Tibial nerve (tissue), 4 donors: Measurements from ENCODE around the gene PLXNA1. TPM values are rescaled to one million over a fixed set of nuclear protein-coding genes. Genes with fewer than 3 reads are reported as not detected.

Experiments used
- DNase-seq, 2 donors: peaks; one replicate each; pipeline ENCODE4 v3.0.0-alpha.2; 2019; ENCODE audit warnings: low spot score in 2 of 2
- H3K27ac ChIP-seq, 4 donors: fragments of 200-600 bp; sonication (generic) in 3 of 4; one replicate each; pipeline ENCODE4 v1.5.1; 2017 to 2019; ENCODE audit warnings: mild to moderate bottlenecking in 1 of 4
- H3K27me3 ChIP-seq, 2 donors: fragments of 200-600 bp; sonication (generic) in 1 of 2; one replicate each; pipeline versions ENCODE4 v1.5.1 to v1.6.0; 2017 to 2019
- H3K36me3 ChIP-seq, 3 donors: fragments of 200-600 bp; sonication (generic); one replicate each; pipeline ENCODE4 v1.5.1; 2018 to 2019
- H3K4me1 ChIP-seq, 4 donors: fragments of 200-600 bp; sonication (generic) in 3 of 4; one replicate each; pipeline ENCODE4 v1.5.1; 2017 to 2019
- H3K4me3 ChIP-seq, 4 donors: fragments of 200-600 bp; sonication (generic) in 3 of 4; one replicate each; pipeline ENCODE4 v1.5.1; 2017 to 2019; ENCODE audit warnings: mild to moderate bottlenecking in 1 of 4, moderate library complexity in 1 of 4
- H3K9me3 ChIP-seq, 4 donors: fragments of 200-600 bp; sonication (generic) in 3 of 4; one replicate each; pipeline ENCODE4 v1.5.1; 2017 to 2019
- EP300 ChIP-seq, 2 donors: sonication (generic); formaldehyde crosslinking; IDR thresholded peaks; one replicate each; pipeline ENCODE4 v1.6.1; 2017; ENCODE audit warnings: antibody characterized with exemption in 2 of 2, mild to moderate bottlenecking in 1 of 2
- POLR2A ChIP-seq, 2 donors: fragments of 450-650 bp; IDR thresholded peaks; one replicate each; pipeline ENCODE4 v1.6.1; 2017; ENCODE audit warnings: antibody characterized with exemption in 2 of 2, mild to moderate bottlenecking in 2 of 2, moderate library complexity in 2 of 2
- WGBS, 2 donors: methylation state at CpG; one replicate each; pipeline ENCODE4 v1.1.5; 2018; 5-methylcytosine and 5-hydroxymethylcytosine counted together
- total RNA-seq, 4 donors: library from RNA; depleted of rRNA; stranded (reverse); fragments of >200 nt; gene quantifications; one replicate each; pipeline ENCODE4 v1.1.0, GENCODE V29; 2016
- TF ChIP-seq, protein P1 (sequence below), 5 experiments: fragments of 200-600 bp in 3 of 5; fragments of 450-650 bp in 2 of 5; sonication (generic) in 3 of 5; IDR thresholded peaks; one replicate each; pipeline ENCODE4 v1.5.1; 2016 to 2019; ENCODE audit warnings: antibody characterized with exemption in 5 of 5, mild to moderate bottlenecking in 3 of 5, moderate library complexity in 2 of 5

Gene PLXNA1
- total RNA-seq, 4 donors from 2014 or later = 39.1 to 51.3 (median 39.9) TPM

DNA sequence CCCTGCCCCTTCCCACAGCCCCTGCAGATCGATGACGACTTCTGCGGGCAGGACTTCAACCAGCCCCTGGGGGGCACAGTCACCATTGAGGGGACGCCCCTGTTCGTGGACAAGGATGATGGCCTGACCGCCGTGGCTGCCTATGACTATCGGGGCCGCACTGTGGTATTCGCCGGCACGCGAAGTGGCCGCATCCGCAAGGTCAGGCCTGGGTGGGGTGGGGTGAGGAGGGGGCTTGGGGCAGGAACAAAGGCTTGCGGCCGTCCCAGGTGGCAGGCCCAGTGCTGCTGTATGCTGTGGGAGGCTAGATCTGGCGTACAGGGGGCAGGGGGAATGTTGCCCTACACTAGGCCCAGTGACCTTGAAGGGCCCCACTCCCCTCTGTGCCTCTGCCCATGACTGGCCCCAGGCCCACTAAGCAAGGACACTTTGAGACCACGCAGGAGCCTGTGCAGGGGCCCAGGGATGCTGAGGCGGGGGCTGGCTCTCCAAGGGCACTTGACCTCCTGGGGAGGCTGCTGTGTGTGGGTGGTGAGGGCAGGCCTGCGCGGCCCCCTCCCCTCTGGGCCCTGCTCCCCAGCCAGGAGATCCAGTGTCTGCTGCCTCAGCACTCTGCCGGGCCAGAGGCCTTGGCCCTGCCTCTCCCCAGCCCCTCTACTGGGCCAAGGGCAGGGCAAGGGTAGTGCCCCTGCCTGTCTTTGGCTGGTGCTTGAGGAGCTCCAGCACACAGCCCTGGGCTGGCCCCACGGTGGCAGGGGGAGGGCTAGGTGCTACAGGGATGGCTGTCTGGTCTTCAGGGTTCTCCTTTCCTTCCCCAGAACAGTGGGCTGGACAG, 8.7 kb downstream of the PLXNA1 start:
- H3K36me3 ChIP-seq = peaks cover 0 to 39% (median 0%) of the 10 kb centered on the region in 3 donors
- H3K4me1 ChIP-seq = peaks cover 0 to 82% (median 28%) of the 10 kb centered on the region in 4 donors
- TF ChIP-seq POLR2A (IDR thresholded peaks at IDR 0.05) (no peak), EP300 (IDR thresholded peaks at IDR 0.05) (no peak)
- TF ChIP-seq, protein P1, sequence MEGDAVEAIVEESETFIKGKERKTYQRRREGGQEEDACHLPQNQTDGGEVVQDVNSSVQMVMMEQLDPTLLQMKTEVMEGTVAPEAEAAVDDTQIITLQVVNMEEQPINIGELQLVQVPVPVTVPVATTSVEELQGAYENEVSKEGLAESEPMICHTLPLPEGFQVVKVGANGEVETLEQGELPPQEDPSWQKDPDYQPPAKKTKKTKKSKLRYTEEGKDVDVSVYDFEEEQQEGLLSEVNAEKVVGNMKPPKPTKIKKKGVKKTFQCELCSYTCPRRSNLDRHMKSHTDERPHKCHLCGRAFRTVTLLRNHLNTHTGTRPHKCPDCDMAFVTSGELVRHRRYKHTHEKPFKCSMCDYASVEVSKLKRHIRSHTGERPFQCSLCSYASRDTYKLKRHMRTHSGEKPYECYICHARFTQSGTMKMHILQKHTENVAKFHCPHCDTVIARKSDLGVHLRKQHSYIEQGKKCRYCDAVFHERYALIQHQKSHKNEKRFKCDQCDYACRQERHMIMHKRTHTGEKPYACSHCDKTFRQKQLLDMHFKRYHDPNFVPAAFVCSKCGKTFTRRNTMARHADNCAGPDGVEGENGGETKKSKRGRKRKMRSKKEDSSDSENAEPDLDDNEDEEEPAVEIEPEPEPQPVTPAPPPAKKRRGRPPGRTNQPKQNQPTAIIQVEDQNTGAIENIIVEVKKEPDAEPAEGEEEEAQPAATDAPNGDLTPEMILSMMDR (IDR thresholded peaks at IDR 0.05) = no peak
- DNase-seq = no peak
- no peaks in the 10 kb centered on the region for H3K27me3 ChIP-seq
- H3K27ac ChIP-seq = peak overlapping the region in 2 of 4 donors; percentile 68 to 71
- 63 to 72% methylated on average over 7 to 23 of the region's 24 CpGs for WGBS, 2 donors
- no peaks in the 10 kb centered on the region for H3K9me3 ChIP-seq
- H3K4me3 ChIP-seq = no peak overlapping the region

DNA sequence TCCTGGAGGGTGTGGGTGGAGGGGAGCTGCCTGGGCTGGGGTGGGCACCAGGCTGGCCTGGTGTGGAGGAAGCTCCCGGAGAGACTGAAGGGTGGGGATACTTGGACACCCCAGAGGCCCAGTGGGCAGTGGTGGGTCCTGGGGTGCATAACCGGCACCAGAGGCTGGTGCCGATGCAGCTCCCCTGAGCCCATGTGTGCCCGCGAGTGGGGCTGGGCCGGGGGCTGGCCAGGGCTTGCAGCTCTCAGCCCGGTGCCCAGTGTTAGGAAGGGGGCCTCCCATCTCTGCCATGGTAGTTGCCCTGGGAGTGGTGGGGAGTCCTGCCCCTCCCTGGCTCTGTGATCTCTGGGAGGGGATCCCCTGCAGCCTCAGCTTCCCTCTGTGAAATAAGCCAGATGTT, 9.3 kb downstream of the PLXNA1 start:
- H3K9me3 ChIP-seq = no peaks in the 10 kb centered on the region
- peaks cover 0 to 82% (median 28%) of the 10 kb centered on the region in 4 donors for H3K4me1 ChIP-seq
- TF ChIP-seq, protein P1 (IDR thresholded peaks at IDR 0.05) = no peak
- no peak for DNase-seq
- H3K27me3 ChIP-seq = no peaks in the 10 kb centered on the region
- no peak overlapping the region for H3K4me3 ChIP-seq
- peak overlapping the region in 2 of 4 donors; percentile 68 to 71 for H3K27ac ChIP-seq
- WGBS, 2 donors = 84 to 100% methylated on average over 2 to 6 of the region's 7 CpGs
- H3K36me3 ChIP-seq = peaks cover 0 to 41% (median 0%) of the 10 kb centered on the region in 3 donors

DNA sequence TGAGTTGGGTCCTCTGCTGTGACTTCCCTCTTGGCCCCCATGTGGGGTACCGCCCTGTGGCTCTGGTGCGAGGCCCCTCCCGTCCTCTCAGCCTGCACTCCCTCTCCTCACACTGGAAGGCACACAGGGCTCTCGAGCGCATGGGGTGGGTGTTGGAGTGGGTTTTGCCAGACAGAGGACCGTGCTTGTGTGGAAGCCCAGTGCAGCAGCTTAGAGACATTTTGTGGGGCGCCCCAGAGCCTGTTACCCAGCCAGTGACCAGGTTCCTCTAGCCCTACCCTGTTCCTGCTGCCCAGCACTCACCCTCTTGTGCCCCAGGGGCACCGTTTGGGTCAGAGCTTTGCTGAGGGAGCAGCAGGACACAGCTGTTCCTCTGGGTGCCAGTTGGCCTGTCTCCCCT, 9.9 kb downstream of the PLXNA1 start:
- H3K4me1 ChIP-seq = peaks cover 0 to 81% (median 28%) of the 10 kb centered on the region in 4 donors
- H3K27me3 ChIP-seq = no peaks in the 10 kb centered on the region
- DNase-seq = no peak
- peak overlapping the region in 2 of 4 donors; percentile 68 to 71 for H3K27ac ChIP-seq
- no peak for TF ChIP-seq EP300 (IDR thresholded peaks at IDR 0.05)
- no peak for TF ChIP-seq POLR2A (IDR thresholded peaks at IDR 0.05)
- TF ChIP-seq, protein P1 (IDR thresholded peaks at IDR 0.05) = no peak
- no peak overlapping the region for H3K4me3 ChIP-seq
- peaks cover 0 to 45% (median 0%) of the 10 kb centered on the region in 3 donors for H3K36me3 ChIP-seq
- 72 to 92% methylated on average over 6 to 8 of the region's 8 CpGs for WGBS, 2 donors
- H3K9me3 ChIP-seq = no peaks in the 10 kb centered on the region

DNA sequence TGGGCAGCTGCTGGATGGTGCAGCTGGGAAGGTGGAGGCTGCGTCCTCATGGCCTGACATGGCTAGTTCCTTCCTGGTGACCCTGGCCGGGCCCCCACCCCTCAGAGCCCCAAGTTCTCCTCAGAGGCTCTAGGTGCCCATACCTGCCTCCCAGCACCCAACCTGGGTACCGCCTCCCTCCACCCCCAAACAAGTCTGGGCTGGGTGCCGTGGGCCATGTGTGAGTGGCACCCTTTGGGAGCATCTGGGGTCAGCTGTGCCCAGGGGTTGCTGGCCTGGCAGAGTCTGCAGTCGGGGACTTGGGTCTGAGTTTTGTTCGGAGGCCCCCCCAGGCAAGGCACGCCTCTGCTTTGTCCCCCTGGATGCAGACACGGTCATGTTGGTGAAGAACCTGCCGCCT, 10.5 kb downstream of the PLXNA1 start:
- TF ChIP-seq EP300 (IDR thresholded peaks at IDR 0.05) = no peak
- TF ChIP-seq, protein P1 (IDR thresholded peaks at IDR 0.05) = no peak
- no peak for TF ChIP-seq POLR2A (IDR thresholded peaks at IDR 0.05)
- WGBS, 2 donors = 94 to 95% methylated on average over 7 to 9 of the region's 9 CpGs
- no peak for DNase-seq
- Histone ChIP-seq H3K4me1 (peaks cover 0 to 77% (median 28%) of the 10 kb centered on the region in 4 donors), H3K27ac (peak overlapping the region in 2 of 4 donors; percentile 68 to 71), H3K27me3 (no peaks in the 10 kb centered on the region), H3K4me3 (no peak overlapping the region), H3K36me3 (peaks cover 0 to 40% (median 0%) of the 10 kb centered on the region in 3 donors), H3K9me3 (no peaks in the 10 kb centered on the region)

DNA sequence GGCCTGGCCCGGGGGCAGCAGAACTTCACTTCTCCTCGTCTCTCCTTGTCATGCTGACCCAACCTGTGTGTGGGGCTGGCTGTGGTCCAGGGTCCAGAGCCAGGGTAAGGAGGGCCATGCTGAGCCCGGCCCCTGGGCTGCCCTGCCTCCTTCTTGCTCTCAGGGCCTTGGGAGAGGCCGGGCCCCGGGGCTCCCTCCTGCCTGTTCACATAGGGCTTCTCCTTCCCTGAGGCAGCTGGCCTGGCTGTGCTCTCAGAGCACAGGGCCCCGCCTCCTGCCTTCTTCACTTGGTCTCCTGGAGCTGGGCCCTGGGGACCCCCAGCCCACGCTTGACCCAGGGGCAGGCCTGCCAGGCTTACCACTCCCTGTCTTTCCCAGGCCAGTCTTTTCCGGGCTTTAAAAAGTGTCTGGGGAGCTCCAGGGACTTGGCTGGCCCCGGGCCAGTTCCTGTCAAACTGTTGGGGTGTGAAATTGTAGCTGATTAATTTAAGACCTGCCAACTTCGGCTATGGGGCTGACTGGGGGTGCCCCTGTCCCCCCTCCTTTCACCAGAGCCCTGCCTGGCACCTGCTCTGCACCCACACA, 11.8 kb downstream of the PLXNA1 start:
- Histone ChIP-seq H3K27ac (peak overlapping the region; percentile 28 to 79 (median 66)), H3K9me3 (no peaks in the 10 kb centered on the region), H3K27me3 (no peaks in the 10 kb centered on the region), H3K4me3 (no peak overlapping the region), H3K4me1 (peaks cover 0 to 90% (median 33%) of the 10 kb centered on the region in 4 donors), H3K36me3 (peaks cover 0 to 27% (median 0%) of the 10 kb centered on the region in 3 donors)
- DNase-seq = peak in 1 of 2 donors; percentile 28
- TF ChIP-seq, protein P1 (IDR thresholded peaks at IDR 0.05) = no peak
- TF ChIP-seq POLR2A (IDR thresholded peaks at IDR 0.05) (no peak), EP300 (IDR thresholded peaks at IDR 0.05) (no peak)
- WGBS, 2 donors = 17 to 20% methylated on average over 6 to 10 of the region's 10 CpGs
